ENCODE data around the gene ACP7. TPM values are rescaled to one million over a fixed set of nuclear protein-coding genes. Genes with fewer than 3 reads are reported as not detected.
A peak's percentile ranks its signal among the peaks of the same experiment; 100 is the strongest.

Gene ACP7
- total RNA-seq, 2 experiments from 2014 or later = not detected

- H3K9me3 ChIP-seq (ENCODE audit: control insufficient read depth in 1 of 2, insufficient read depth in 1 of 2, low read length in 2 of 2) = no peaks in the 10 kb centered on the region
- Mint-ChIP-seq H3K27ac (no peak overlapping the region), H3K4me3 (no peak overlapping the region), H3K36me3 (ENCODE audit: low read depth) (no peaks in the 10 kb centered on the region), H3K9me3 (no peaks in the 10 kb centered on the region), H3K4me1 (ENCODE audit: low read depth) (no peaks in the 10 kb centered on the region), H3K27me3 (peaks cover 25% of the 10 kb centered on the region)
- ChIA-PET POLR2A (no interaction called here), CTCF (interaction anchor here (0.6 kb wide), 1 partner anchor 243 kb away, joined by 3 read pairs; no protein-coding TSS in a partner anchor)
- H3K36me3 ChIP-seq (ENCODE audit: insufficient read depth, low read length) = no peaks in the 10 kb centered on the region
- intact Hi-C loops (cut with DNase I, micrococcal nuclease) = no loop called here
- DNase-seq (no peak), ATAC-seq (ENCODE audit: poor library complexity) (no peak)
- TF ChIP-seq CTCF (IDR thresholded peaks at IDR 0.05) = no peak
- no peak overlapping the region for H3K4me3 ChIP-seq (ENCODE audit: low read length)
- no peak overlapping the region for H3K27ac ChIP-seq (ENCODE audit: low read depth in 1 of 2, low read length in 2 of 2)
- H3K4me1 ChIP-seq (ENCODE audit: insufficient read depth, low read length) = no peaks in the 10 kb centered on the region
- no peaks in the 10 kb centered on the region for H3K27me3 ChIP-seq (ENCODE audit: control insufficient read depth in 1 of 2, insufficient read depth in 2 of 2, low read length in 2 of 2)
These were observed 46.1 kb upstream of the ACP7 start for GRCh38 chr19:39038098-39038497.

- intact Hi-C loops (cut with DNase I, micrococcal nuclease) = no loop called here
- no peak for DNase-seq
- no peak overlapping the region for H3K4me3 Mint-ChIP-seq
- POLR2A ChIA-PET = no interaction called here
- Histone ChIP-seq H3K4me3 (ENCODE audit: low read length) (no peak overlapping the region), H3K9me3 (ENCODE audit: control insufficient read depth in 1 of 2, insufficient read depth in 1 of 2, low read length in 2 of 2) (no peaks in the 10 kb centered on the region), H3K36me3 (ENCODE audit: insufficient read depth, low read length) (no peaks in the 10 kb centered on the region), H3K27ac (ENCODE audit: low read depth in 1 of 2, low read length in 2 of 2) (no peak overlapping the region), H3K4me1 (ENCODE audit: insufficient read depth, low read length) (no peaks in the 10 kb centered on the region), H3K27me3 (ENCODE audit: control insufficient read depth in 1 of 2, insufficient read depth in 2 of 2, low read length in 2 of 2) (no peaks in the 10 kb centered on the region)
- no peaks in the 10 kb centered on the region for H3K36me3 Mint-ChIP-seq (ENCODE audit: low read depth)
- H3K4me1 Mint-ChIP-seq (ENCODE audit: low read depth) = no peaks in the 10 kb centered on the region
- TF ChIP-seq CTCF (IDR thresholded peaks at IDR 0.05) = no peak
- H3K27me3 Mint-ChIP-seq = peaks cover 4% of the 10 kb centered on the region
- no peak overlapping the region for H3K27ac Mint-ChIP-seq
- H3K9me3 Mint-ChIP-seq = no peaks in the 10 kb centered on the region
- CTCF ChIA-PET = no interaction called here
- no peak for ATAC-seq (ENCODE audit: poor library complexity)
These were observed 38.7 kb upstream of the ACP7 start for GRCh38 chr19:39045506-39045905.

GRCh38 chr19:39046037-39046821 lies 37.9 kb upstream of the ACP7 start:
- Mint-ChIP-seq H3K4me1 (ENCODE audit: low read depth) (no peaks in the 10 kb centered on the region), H3K27me3 (peaks cover 4% of the 10 kb centered on the region), H3K36me3 (ENCODE audit: low read depth) (no peaks in the 10 kb centered on the region), H3K27ac (no peak overlapping the region), H3K9me3 (no peaks in the 10 kb centered on the region), H3K4me3 (no peak overlapping the region)
- no peak overlapping the region for H3K4me3 ChIP-seq (ENCODE audit: low read length)
- ATAC-seq (ENCODE audit: poor library complexity) = peak; percentile 37
- no peaks in the 10 kb centered on the region for H3K9me3 ChIP-seq (ENCODE audit: control insufficient read depth in 1 of 2, insufficient read depth in 1 of 2, low read length in 2 of 2)
- no peaks in the 10 kb centered on the region for H3K27me3 ChIP-seq (ENCODE audit: control insufficient read depth in 1 of 2, insufficient read depth in 2 of 2, low read length in 2 of 2)
- CTCF ChIA-PET = interaction anchor here (0.6 kb wide), 1 partner anchor 394 kb away, joined by 3 read pairs; no protein-coding TSS in a partner anchor
- H3K4me1 ChIP-seq (ENCODE audit: insufficient read depth, low read length) = no peaks in the 10 kb centered on the region
- intact Hi-C loops (cut with DNase I, micrococcal nuclease) = no loop called here
- no peak overlapping the region for H3K27ac ChIP-seq (ENCODE audit: low read depth in 1 of 2, low read length in 2 of 2)
- no peak for TF ChIP-seq CTCF (IDR thresholded peaks at IDR 0.05)
- no peaks in the 10 kb centered on the region for H3K36me3 ChIP-seq (ENCODE audit: insufficient read depth, low read length)
- POLR2A ChIA-PET = no interaction called here
- DNase-seq = peak in 1 of 14 experiments; percentile 13
